HTR-8/SVneo (cell line): ENCODE data around the gene ABI2.
"Not testable (repeated sequence)": the region's sequence is repeated elsewhere in the genome, so short reads cannot be mapped to it uniquely, and the experiment has no call there.

Source experiments
- DNase-seq: peaks from one replicate; pipeline ENCODE4 v3.0.0; 2011; ENCODE audit warnings: low spot score, mixed read lengths; ENCODE audit not compliant: insufficient read length
- FAIRE-seq: peaks from 2 replicates; lab custom pipeline; 2011; peaks lifted over from hg19 to GRCh38; lab: Jason Lieb, UNC

The ABI2 gene

DNA sequence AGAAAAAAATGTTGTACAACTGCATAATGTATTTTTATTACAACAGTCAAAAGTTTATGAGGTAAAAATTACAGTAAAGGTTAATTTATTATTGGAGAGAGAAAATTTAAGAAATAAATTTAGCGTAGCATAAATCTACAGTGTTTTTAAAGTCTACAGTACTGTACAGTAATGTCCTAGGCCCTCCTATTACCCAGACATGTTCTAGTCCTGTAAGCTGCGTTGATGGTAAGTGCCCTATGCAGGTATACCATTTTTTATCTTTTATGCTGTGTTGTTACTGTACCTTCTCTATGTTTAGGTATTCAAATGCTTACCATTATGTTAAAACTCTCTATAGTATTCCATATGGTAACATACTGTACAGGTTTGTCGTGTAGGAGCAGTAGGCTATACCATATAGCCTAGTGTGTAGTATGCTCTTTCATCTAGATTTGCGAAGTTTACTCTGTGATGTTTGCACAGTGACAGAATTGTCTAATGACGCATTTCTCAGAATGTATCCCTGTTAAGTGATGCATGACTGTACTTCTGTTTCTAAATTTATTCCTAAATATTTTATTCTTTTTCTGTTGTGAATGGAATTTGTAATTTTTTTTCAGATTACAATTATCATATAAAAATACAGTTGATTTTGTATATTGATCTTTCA is 24.5 kb downstream of the ABI2 start:
- FAIRE-seq (no peak), DNase-seq (no peak)

DNA sequence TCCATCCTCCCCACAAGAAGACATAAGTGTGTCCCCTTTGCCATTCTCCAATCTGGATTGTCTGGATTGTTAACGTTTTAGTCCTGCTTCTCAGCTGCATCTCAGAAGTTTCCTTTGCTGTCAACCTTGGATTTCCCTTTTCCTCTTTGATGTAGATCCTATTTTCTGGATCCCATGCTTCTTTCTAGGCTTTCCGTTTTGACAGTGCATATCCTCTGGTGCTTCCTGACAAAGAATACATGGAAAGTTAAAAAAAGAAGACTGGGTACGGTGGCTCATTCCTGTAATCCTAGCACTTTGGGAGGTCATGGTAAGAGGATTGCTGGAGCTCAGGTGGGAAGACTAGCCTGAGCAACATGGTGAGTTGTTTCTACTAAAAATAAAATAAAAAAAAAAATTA is 26.8 kb downstream of the ABI2 start:
- FAIRE-seq (no peak), DNase-seq (no peak)

DNA sequence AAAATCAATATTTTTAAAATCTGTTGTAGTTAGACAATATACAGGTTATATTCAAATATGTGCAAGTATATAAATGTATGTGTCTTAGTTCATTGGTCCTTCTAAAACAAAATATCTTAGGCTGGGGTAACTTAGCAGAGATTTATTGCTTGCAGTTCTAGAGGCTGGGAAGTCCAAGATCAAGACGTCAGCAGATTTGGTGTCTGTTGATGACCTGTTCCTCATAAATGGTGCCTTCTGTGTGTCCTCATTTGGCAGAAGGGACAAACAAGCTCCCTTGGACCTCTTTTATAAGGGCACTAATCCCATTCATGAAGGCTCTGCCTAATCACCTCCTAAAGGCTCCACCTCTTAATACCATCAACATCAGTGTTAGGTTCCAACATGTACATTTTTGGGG is 31.3 kb downstream of the ABI2 start:
- FAIRE-seq (no peak), DNase-seq (no peak)

DNA sequence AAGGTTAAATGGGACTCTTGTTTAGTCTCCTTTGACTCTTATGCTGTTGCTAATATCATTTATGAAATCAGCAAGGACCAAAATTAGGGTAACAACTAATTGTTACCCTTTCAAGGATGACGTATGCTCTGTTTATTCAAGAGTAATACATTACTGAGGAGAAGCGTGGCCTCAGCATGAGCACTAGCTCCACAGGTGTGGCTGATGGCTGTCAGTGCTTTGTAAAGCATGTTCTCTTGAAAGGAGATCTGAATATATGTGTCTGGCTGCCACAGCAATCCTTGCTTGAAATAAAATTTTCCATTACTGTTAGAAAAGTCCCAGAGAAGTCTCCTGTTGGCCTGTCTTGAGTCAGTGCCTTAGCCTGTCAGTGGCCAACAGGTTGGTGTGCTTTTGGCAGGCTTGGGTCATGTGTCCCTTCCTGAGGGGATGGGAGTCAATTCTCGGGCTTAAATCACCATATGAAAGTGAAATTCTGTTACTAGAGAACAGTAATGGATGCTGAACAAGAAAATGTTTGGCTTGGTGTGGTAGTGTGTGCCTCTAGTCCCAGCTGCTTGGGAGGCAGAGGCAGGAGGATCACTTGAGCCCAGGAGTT is 32.7 kb downstream of the ABI2 start:
- DNase-seq (no peak), FAIRE-seq (no peak)

DNA sequence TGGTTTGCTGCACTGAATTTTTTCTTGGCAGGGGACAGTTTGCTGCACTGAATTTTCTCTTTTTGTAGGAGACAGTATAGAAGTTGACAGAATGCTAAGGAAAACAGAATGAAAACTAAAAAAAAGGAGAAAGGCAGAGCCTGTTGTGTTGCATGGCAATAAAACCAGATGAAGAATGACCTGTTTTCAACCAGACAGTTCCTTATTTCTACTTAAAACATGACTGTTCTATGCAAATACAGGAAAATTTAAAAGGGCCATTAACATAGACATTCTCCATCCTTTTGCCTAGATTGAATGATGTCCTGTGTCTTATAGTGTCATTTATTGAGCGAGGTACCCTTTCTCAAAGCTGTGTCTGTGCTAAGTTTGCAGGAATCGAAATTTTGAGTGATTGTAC is 33.3 kb downstream of the ABI2 start:
- no peak for DNase-seq
- no peak for FAIRE-seq

DNA sequence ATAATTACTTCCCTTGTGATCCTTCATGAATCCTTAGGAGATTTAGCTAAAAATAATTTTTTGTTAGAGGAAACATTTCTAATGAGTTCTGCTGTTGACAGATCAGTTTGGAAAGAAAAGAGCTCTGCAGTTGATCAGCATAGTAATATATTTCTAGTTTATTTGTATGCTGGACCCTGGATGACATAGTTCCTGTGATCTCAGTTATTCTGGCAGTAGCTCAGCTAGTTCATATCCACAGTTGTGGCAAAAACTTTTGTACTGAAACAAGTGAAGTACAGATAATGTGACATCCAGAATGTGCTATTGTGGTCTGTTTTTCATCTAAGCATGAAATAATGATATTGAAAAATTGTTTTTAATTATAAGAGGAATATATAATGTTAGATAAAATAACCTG is 33.7 kb downstream of the ABI2 start:
- no peak for DNase-seq
- FAIRE-seq = no peak

DNA sequence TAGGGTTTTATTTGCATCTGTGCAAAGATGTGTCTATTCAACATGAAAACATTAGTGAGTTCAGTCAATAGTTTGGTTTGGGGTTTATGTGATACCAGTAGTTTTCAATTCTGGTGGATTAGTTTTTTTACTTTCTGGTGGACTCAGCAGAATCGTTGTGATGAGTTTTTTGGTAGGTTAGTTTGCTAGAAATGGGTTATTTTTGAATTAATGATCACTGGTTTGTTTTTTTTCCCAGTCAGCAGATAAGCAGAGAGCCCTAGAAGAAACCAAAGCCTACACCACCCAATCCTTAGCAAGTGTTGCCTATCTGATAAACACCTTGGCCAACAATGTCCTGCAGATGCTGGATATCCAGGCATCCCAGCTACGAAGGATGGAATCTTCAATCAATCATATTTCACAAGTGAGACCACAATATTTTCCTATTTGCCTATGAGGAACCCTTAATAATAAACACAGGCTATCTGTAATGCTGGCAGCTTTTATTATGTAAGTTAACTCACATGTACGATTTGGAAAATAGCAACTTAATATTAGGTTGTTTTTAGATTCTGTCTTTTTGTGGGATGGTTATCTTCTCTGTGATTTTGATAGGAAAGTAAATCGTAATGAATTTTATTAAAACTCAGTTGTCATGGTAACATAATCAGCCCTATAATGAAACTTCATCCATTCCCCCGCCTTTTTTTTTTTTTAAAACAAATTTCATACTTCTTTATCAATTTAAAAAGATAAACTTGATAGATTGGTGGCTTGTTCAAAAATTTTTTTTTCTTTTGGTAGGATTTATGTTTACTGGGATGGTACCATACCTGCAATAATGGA is 38.7 kb downstream of the ABI2 start:
- DNase-seq = no peak
- no peak for FAIRE-seq

DNA sequence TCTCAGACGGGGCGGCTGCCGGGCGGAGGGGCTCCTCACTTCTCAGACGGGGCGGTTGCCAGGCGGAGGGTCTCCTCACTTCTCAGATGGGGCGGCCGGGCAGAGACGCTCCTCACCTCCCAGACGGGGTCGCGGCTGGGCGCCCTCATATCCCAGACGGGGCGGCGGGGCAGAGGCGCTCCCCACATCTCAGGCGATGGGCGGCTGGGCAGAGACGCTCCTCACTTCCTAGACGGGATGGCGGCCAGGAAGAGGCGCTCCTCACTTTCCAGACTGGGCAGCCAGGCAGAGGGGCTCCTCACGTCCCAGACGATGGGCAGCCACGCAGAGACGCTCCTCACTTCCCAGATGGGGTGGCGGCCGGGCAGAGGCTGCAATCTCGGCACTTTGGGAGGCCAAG is 44.5 kb downstream of the ABI2 start:
- not testable (repeated sequence) for FAIRE-seq, DNase-seq

DNA sequence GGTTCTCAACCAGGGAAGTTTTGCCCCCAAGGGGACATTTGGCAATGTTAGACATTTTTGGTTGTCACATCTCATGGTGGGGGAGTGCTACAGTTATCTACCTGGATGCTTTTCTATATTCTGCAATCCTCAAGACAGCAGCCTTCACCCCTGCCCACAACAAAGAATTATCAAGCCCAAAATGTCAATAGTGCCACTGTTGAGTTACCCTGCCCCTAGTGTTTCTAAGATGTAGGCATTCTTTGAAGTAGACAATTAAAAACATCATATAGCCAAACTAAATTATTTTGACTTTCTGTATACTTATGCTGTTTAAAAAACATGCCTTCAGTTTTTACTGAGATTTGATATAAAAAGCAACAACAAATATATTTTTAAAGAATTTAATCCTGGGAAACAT is 48.0 kb downstream of the ABI2 start:
- no peak for FAIRE-seq

DNA sequence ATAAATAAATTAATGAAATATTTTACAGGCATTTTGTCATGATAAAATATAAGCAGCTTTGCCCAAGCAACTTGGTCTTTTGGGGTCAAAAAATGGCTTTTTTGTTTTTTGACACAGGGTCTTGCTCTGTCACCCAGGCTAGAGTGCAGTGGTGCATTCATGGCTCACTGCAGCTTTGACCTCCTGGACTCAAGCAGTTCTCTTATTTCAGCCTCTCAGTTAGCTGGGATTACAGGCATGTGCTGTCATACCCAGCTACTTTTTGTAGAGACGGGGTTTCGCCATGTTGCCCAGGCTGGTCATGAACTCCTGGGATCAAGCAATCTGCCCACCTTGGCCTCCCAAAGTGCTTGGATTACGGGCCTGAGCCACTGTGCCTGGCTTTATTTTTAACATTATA is 51.0 kb downstream of the ABI2 start:
- FAIRE-seq = no peak
- no peak for DNase-seq

More for the DNA sequence above, 48.0 kb downstream of the ABI2 start:
- no peak for DNase-seq

DNA sequence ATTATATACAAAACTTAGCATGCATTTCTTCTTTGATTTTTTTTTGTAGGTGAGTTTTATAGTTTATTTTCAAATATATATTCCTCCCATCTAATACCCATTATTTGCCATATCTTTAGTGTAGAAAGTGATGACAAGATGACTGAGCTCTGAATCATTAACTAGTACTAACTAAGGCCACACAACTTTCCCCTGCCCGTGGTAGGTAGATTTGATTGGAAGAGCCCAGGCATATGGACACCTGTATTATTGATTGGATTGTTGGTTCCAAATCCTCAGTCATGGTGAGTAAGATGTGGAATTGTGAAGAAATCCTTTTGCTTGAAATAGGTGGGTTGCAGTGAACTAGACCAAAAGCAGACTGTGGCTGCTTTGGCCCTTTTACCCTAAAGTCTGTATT is 54.8 kb downstream of the ABI2 start:
- FAIRE-seq (no peak), DNase-seq (no peak)

DNA sequence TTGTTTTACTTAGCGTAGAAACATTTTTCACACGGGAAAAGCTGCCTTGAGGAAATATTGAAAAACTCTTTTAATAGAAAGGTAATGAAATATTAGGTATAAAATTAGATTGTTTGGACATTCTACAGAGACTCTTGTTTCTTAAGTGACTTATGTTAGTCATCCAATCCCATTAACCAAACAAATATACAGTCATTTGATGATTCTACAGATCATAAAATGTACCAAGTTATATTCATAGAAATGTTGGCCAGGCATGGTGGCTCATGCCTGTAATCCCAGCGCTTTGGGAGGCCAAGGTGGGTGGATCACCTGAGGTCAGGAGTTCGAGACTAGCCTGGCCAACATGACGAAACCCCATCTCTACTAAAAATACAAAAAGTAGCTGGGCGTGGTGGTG is 60.0 kb downstream of the ABI2 start:
- FAIRE-seq = not testable (repeated sequence)

DNA sequence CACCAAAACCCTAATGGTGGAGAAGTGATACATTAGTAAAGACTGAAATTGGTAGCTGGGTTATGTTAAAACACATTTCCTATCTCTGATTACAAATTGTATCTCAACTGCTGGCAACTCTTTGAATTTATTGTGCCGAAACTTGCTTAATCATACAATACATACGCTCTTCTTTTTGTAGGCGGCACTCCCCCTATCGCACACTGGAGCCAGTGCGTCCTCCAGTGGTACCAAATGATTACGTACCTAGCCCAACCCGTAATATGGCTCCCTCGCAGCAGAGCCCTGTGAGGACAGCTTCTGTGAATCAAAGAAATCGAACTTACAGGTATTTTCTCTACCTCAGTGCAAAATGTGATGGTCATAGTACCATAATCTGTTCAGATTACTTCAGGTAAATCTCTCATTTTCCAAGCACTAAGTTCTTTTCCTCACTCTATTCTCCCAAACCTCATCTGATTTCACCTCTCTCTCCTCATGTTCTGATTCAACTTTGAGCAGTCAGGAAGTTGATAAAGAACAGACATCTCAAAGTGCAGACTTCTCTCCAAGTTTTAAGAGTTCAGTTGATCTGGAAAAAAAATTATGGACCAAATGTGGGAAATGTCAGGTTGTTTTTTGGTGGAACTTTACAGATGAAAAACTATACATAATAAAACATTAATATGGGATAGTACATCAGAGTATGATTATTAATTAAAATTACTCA is 66.5 kb downstream of the ABI2 start:
- FAIRE-seq (no peak), DNase-seq (no peak)

More for the DNA sequence above, 60.0 kb downstream of the ABI2 start:
- DNase-seq = not testable (repeated sequence)

DNA sequence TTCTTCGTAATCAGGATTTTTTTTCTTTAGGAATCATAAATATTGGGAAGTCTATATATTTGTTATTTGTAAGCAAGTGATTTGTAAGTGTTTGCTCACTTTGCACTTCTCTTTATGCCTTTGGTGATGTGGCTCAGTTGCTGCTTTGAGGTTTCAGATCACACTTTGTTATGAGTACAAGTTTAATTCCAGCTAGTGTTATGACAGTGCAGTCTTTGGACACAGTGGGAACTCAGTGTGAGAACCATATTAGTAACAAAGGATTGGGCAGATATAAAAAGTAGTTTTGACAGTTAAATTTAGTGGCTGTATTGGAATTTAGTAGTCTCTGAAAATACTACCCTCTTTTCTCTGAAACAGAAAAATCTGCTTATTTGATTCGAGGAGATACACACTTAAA is 67.7 kb downstream of the ABI2 start:
- DNase-seq (no peak), FAIRE-seq (no peak)

DNA sequence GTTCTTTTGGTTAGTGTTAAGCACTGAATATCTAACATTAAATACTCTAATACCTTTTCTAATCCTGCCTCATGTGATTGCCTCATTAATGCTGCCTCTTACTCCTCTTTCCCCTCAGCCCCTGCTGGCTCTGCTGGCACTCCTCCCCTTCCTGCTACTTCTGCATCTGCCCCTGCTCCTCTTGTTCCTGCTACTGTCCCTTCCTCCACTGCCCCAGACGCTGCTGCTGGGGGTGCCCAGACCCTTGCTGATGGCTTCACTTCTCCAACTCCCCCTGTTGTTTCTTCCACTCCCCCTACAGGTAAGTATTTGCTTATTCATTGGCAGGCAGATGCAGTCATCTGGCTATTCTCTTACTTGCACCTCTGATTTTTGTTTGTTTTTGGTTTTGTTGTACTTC is 68.5 kb downstream of the ABI2 start:
- DNase-seq (no peak), FAIRE-seq (no peak)

DNA sequence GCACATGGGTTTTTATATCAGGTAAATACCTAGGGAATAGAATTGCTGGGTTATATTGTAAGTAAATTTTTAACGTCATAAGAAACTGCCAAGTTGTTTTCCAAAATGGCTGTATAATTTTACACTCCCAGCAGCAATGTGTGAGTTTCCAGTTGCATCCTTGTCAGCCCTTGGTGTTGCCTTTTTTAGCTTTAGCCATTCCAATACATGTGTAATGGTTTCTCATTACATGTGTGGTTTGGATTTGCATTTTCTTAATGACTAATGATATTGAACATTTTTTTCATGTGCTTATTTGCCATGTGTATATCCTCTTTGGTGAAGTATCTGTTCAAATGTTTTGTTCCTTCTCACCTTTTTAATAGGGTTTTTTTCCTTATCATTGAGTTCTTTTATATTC is 70.8 kb downstream of the ABI2 start:
- DNase-seq = no peak
- FAIRE-seq = no peak

DNA sequence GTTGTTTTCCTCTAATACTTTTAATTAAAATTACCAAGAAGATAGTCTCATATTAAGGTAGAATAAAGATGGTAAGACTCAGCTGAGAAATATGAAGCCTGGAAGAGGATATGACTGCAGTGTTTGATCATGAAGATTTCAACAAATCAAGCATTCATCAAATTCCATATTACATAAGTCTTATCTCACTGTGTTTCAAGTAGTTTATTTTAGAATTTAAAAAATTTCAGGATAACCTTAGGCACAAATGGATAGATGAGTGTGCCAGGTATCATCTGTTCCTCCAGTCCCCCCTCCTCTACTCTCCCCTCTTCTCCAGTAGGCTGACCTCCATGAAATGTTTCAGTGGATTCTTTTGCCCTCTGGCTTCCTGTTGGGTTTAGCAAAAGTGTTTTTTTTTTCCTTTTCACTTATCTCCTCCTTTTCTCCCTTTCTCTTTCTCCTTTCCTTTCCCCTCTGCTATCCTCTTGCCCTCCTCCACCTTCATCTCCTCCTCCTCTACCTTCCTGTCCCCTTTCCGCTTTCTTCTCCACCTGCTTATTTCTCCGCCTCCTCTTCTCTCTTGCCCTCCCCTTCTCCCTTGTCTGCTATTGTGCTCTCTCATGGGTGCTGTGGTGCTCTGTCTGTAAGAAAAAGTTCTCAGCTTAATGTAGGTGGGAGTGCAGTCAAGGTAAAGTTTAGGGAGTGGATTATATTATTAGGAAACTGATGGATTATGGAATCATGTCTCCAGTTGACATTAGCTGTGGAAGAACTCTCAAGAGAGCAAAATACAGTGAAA is 72.8 kb downstream of the ABI2 start:
- FAIRE-seq (no peak), DNase-seq (peak; percentile 5)

DNA sequence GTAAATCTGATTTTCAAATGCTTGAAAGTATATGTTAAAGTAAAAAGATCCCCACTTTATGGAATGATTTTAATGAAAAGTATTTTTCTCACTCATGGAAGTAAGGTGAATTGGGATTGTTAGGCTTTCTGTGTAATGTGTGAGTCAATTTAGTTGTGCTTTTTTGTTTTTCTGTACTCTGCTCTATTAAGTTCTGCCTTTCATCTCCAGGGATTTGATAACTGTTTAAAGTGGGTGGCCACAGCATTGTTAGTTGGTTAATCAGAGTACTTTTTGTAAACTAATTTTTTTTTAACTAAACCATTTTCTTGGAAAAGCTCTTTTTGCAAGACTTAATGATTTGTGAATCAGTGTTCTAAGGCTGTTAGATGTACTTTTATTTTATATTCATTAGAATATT is 76.8 kb downstream of the ABI2 start:
- FAIRE-seq (no peak), DNase-seq (no peak)

DNA sequence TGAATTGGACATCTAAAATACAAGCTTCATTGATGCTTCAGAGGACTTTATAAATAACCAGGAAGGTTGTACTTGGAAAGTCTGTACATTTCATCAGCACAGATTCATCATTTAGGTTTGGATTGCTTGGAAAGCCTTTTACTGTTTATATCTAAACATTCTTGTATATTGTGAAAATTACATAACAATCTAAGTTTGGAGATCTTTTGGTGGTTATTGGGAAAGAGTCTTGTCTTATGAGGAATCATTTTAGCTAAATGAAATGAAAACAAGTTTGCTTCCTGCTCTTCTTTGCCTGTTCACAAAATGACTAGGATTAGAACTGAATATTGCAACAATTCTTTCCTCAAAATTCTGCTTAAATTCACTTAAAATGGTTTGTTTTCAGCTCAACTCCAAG is 79.3 kb downstream of the ABI2 start:
- DNase-seq (no peak), FAIRE-seq (no peak)
